ENCODE results near the gene SLC9A8.

SLC9A8 gene

DNA sequence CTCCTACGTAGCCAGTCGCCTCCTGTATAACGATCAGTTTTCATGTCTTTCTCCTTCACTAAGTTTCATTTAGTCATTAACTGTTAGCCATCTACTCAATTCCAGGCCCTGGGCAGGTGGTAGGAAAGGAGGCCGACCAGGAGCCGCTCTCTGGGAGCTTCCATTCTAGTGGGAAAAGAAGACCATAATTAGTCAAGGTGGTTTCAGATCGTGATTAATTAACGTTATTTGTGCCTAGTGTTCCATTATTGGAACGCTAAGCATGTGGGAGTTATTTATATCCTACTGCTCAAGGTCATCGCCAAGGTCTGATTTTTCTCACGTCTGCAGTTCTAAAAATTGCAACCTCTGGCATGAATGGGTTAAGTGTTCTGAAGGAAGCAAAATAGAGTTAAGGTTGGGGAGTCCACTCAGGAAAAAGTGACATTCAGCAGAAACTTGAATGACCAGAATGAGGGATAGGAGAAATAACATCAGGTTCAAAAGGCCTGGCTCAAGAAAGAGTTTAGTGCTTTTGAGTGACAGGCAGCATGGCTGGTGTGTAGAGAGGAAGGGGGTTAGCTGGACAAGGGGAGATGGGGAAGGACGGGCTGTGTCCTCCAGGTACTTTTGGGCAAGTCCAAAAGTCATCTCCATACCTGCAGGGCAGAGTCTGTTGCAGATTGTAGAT, 812 bp downstream of the SLC9A8 start:
- DNase-seq (ENCODE audit: low read depth in 2 of 2): peak in 1 of 2 donors; percentile 10

DNA sequence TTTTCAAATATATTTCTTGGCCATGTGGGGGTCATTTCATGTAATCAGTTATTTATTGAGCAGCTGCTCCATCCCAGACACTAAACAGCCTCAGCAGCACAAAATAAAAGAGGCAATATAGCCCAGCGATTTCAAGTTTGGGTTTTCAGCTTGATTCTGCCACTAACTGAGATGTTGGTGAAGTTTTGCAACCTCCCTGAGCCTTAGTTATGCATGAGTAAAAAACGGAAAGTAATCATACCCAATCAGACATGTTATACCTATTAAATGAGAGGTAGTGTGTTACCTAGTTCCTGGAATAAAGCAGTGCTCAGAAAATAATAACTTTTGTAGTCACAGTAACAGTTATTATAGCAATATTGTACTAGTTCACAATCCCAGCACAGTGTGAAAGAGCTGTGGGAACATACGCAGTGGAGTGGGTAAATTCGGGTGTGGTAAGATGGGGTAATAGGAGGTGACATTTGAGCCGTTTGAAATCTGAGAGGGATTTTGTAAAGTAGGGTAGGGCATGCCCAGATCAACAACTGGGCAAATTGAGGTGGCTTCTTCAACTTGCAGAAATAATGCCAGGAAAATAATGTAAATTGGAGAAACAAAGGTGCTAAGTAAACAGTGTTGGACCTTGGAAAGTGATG, 1.5 kb downstream of the SLC9A8 start:
- no peak for DNase-seq (ENCODE audit: low read depth in 2 of 2)

DNA sequence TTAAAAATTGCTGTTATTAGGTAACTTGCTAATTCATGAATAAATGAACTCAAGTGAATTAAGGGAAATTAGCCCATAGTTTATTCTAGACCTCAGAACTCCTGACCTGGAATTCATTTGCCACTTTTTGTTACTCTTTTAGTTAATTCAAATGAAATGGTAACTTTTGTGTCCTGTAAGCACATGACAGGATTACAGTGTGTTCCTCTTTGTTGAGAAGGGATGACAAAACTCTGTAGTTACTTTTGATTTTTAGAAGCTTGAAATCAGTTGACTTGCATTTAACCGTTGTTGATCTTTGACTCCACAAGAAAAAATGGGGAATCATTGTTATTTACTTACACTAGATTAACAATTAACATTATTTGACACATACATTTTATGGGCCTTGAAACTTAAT, 6.2 kb downstream of the SLC9A8 start:
- no peak for DNase-seq (ENCODE audit: low read depth in 2 of 2)

DNA sequence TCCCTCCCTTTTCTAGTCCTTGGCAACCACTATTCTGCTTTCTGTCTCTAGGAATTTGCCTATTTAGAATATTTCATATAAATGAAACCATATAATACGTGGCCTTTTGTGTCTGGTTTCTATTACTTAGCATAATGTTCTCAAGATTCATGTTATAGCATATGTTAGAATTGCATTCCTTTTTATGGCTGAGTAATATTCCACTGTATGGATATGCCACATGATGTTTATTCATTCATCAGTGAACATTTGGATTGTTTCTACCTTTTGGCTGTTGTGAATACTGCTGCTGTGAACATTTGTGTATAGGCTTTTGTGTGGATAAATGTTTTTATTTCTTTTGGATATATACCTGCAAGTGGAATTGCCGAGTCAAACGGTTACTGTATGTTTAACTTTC, 7.1 kb downstream of the SLC9A8 start:
- DNase-seq (ENCODE audit: low read depth in 2 of 2): no peak

- no peak for DNase-seq (ENCODE audit: low read depth in 2 of 2)
Measured at GRCh38 chr20:49821381-49821780, 8.8 kb downstream of the SLC9A8 start.

DNA sequence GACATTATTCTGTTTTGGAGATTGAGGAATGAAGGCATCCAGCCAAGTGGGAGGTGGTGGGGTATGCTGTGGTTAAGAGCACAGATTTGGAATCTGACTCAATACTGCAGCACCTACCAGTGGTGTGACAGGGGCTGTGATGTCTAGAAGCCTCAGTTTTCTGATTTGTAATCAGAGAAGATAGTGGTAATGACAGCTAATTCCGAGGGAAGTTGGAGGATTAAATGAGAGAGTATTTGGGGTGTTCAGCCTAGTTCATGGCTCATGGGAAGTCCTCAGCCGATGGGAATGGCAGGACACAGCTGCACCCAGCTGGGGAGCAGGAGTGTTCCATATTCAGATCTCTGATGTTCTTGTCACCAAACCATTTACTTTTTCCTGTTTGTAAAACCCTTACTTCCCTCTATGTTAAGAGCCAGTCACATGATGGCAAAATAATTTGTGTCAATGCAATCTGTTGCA, 9.3 kb downstream of the SLC9A8 start:
- no peak for DNase-seq (ENCODE audit: low read depth in 2 of 2)

GRCh38 chr20:49823152-49823847, 10.7 kb downstream of the SLC9A8 start:
- no peak for DNase-seq (ENCODE audit: low read depth in 2 of 2)

GRCh38 chr20:49824206-49824605, 11.6 kb downstream of the SLC9A8 start:
- no peak for DNase-seq (ENCODE audit: low read depth in 2 of 2)

DNA sequence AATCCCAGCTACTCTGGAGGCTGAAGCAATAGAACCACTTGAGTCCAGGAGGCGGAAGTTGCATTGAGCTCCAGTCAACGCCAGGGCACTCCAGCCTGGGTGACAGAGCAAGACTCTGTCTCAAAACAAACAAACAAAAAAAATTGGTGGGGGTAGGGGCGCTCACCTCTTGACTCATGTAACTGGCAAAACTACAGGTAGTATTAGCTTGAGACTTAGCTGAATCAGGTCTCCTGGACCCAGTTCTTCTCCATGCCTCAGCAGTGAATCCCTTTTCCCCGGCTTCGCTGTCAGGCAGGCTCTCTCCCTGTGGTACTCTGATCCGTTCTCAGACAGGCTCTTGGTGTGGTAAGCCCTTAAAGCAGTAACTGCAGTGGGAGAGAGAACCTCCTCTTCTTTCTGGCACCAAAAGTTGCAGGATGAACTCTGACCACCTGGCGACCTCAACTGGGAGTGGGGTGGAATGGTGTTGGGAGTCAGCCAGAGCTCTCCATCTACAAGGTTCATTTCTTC, 12.9 kb downstream of the SLC9A8 start:
- no peak for DNase-seq (ENCODE audit: low read depth in 2 of 2)

DNA sequence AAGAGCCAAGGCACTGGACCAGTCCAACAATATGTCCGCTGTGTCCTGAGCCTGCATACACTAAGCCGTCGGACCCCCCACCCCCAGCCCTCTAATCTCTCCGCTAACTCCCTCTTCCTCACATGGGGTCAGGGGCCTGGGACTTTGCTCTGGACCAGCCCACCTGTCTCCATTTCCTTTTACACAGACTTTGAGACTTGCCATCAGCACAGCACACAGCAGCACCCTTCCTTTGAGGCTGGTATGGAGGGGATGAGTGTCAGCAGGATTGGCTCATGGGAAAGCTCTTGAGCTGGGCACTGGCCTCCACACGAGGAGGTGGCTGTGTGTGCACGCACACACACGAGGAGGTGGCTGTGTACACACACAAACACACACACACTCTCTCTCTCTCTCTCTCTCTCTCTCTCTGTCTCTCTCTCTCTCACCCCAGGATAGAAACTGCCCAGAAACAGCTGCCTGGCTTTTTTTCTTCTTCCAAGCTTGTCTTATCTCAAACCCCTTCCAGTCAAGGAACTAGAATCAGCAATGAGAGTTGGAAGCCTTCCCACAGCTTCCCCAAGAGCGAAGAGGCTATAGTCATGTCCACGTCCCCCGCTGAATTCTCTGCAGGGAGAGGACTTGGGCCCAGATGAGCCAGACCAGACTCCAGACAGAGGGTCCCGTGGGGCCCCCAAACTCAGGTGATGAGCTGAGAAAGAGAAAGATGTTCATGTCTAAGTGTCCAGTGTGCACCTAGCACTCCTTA, 18.6 kb downstream of the SLC9A8 start:
- DNase-seq (ENCODE audit: low read depth in 2 of 2): no peak

DNA sequence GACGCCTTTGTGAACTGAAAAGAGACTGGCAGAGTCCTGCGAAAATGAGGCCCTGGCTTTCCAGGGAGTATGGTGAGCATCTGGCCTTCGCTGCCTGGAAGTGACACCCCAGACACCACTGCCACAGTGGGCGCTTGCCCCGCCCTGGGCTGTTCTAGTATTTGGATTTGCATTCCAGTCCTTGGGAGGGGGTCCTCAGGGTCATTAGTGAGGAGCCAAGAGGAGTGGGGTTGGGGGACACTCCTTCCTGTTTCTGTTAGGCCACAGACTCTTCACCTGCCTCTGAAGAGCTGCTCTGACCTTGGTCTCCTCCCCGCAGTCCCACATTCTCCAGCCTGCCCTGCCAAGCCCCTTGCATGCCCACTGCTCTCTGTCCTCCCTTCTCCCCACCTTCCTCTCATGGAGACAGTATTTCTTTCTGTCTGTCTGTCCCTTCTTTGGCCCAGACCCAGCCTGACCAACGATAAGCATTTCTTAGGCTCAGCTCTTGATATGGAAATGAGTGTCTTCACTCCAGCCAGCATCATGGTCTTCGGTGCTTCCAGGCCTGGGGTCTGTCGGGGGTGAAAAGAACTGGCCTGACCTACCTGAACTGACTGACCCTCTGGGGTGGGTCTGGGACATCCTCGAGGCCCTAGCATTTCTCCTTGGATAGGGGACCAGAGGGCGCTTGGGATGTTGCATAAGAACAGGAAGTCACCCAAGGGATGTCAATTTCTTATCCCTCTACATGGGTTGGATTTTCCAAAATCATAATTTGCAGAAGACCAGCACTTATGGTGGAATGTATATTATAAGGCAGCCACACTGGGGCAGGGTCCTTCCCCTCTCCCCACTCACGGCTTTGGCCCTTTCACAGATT, 19.4 kb downstream of the SLC9A8 start:
- no peak for DNase-seq (ENCODE audit: low read depth in 2 of 2)

GRCh38 chr20:49832632-49833327, 20.2 kb downstream of the SLC9A8 start:
- no peak for DNase-seq (ENCODE audit: low read depth in 2 of 2)

- DNase-seq (ENCODE audit: low read depth in 2 of 2): no peak
Measured at GRCh38 chr20:49833483-49833882, 20.9 kb downstream of the SLC9A8 start.

GRCh38 chr20:49835031-49835430, 22.4 kb downstream of the SLC9A8 start:
- no peak for DNase-seq (ENCODE audit: low read depth in 2 of 2)

DNA sequence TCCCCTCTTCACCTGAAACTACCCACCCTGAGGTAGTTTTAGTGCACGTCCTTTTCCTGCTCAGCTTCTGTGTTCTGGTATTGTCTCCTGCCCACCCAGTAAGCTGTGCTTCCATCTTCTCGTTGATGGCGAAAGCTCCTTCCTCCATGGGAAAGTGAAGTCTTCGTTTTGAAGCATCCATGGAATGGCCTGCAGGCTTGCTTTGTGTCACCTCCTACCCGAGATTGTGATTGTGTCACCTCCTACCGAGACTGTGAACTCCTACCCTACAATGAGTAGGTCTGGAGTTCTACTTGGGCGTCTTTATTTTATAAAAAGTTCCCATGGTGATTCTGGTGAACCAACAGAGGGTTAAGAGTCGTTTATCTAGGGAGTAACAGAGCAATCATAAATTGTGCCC, 25.9 kb downstream of the SLC9A8 start:
- DNase-seq (ENCODE audit: low read depth in 2 of 2): no peak

- no peak for DNase-seq (ENCODE audit: low read depth in 2 of 2)
Measured at GRCh38 chr20:49843139-49843538, 30.5 kb downstream of the SLC9A8 start.

- DNase-seq (ENCODE audit: low read depth in 2 of 2): no peak
Measured at GRCh38 chr20:49843770-49844380, 31.2 kb downstream of the SLC9A8 start.

GRCh38 chr20:49845060-49845459, 32.4 kb downstream of the SLC9A8 start:
- DNase-seq (ENCODE audit: low read depth in 2 of 2): no peak

DNA sequence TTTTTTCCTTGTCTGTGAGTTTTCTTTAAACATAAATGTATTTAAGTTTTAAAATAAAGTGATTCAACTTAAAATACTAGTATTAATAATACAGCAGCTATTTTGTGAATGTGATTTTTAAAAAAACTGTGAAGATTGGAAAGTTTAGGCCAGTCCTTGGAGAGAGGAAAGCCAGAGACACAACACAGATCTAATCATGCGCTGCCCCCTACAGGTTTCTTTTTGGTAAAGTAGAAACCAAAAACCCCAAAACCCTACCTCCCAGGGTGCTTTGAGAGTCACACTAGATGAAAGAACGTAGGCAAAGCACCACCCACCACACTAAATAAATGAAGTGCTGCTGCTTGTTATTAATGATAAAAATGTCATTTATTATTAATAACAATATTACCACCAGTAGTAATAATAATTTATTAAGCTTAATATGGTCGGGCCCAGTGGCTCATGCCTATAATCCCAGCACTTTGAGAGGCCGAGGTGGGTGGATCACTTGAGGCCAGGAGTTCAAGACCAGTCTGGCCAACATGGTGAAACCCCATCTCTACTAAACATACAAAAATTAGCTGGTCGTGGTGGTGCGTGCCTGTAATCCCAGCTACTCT, 33.7 kb downstream of the SLC9A8 start:
- peak in 1 of 2 donors; percentile 15 for DNase-seq (ENCODE audit: low read depth in 2 of 2)

Data from stimulated activated CD8-positive, alpha-beta memory T cell treated with anti-CD3 and anti-CD28 coated beads, Interleukin-2, amount 100 ng/mL, for 48 hours (primary cell).